ENCODE results near the gene PCNX2.

DNA sequence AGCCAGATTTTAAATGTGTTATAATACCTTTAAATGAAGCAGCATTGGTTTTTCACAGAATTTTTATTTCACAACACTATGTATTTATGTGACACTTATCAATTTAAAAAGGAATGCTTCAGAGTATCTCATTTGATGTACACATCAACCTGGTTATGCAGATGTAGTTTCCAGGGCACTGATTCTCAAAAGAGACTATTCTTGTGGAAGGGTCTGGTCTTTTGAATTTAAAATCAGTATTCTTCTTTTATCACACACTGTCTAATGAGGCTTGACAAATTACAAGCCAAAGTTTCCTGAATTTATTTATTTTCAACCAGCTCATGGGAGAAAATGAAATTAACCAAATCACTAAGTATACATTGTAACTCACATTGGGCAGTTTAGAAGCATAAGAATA lies 257.7 kb downstream of the PCNX2 start:
- TF ChIP-seq RELA (CRISPR knock-in tag; IDR thresholded peaks at IDR 0.05; ENCODE audit: borderline replicate concordance) = no peak
- no peak for TF ChIP-seq SP1 (CRISPR knock-in tag; conservative IDR thresholded peaks at IDR 0.05)
- no peak for TF ChIP-seq CTCF (IDR thresholded peaks at IDR 0.05)
- TF ChIP-seq, protein P1, sequence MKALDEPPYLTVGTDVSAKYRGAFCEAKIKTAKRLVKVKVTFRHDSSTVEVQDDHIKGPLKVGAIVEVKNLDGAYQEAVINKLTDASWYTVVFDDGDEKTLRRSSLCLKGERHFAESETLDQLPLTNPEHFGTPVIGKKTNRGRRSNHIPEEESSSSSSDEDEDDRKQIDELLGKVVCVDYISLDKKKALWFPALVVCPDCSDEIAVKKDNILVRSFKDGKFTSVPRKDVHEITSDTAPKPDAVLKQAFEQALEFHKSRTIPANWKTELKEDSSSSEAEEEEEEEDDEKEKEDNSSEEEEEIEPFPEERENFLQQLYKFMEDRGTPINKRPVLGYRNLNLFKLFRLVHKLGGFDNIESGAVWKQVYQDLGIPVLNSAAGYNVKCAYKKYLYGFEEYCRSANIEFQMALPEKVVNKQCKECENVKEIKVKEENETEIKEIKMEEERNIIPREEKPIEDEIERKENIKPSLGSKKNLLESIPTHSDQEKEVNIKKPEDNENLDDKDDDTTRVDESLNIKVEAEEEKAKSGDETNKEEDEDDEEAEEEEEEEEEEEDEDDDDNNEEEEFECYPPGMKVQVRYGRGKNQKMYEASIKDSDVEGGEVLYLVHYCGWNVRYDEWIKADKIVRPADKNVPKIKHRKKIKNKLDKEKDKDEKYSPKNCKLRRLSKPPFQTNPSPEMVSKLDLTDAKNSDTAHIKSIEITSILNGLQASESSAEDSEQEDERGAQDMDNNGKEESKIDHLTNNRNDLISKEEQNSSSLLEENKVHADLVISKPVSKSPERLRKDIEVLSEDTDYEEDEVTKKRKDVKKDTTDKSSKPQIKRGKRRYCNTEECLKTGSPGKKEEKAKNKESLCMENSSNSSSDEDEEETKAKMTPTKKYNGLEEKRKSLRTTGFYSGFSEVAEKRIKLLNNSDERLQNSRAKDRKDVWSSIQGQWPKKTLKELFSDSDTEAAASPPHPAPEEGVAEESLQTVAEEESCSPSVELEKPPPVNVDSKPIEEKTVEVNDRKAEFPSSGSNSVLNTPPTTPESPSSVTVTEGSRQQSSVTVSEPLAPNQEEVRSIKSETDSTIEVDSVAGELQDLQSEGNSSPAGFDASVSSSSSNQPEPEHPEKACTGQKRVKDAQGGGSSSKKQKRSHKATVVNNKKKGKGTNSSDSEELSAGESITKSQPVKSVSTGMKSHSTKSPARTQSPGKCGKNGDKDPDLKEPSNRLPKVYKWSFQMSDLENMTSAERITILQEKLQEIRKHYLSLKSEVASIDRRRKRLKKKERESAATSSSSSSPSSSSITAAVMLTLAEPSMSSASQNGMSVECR (CRISPR knock-in tag; IDR thresholded peaks at IDR 0.05; ENCODE audit: borderline replicate concordance) = no peak
- TF ChIP-seq ZBTB43 (CRISPR knock-in tag; IDR thresholded peaks at IDR 0.05) = no peak
- TF ChIP-seq MAX (CRISPR knock-in tag; IDR thresholded peaks at IDR 0.05) = no peak
- no peak for TF ChIP-seq ZNF423 (CRISPR knock-in tag; IDR thresholded peaks at IDR 0.05)
- TF ChIP-seq, protein P2, sequence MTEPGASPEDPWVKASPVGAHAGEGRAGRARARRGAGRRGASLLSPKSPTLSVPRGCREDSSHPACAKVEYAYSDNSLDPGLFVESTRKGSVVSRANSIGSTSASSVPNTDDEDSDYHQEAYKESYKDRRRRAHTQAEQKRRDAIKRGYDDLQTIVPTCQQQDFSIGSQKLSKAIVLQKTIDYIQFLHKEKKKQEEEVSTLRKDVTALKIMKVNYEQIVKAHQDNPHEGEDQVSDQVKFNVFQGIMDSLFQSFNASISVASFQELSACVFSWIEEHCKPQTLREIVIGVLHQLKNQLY (CRISPR knock-in tag; IDR thresholded peaks at IDR 0.05) = no peak
- no peak for TF ChIP-seq NFYB (CRISPR knock-in tag; conservative IDR thresholded peaks at IDR 0.05; ENCODE audit: low read depth)
- TF ChIP-seq, protein P3, sequence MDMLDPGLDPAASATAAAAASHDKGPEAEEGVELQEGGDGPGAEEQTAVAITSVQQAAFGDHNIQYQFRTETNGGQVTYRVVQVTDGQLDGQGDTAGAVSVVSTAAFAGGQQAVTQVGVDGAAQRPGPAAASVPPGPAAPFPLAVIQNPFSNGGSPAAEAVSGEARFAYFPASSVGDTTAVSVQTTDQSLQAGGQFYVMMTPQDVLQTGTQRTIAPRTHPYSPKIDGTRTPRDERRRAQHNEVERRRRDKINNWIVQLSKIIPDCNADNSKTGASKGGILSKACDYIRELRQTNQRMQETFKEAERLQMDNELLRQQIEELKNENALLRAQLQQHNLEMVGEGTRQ (CRISPR knock-in tag; IDR thresholded peaks at IDR 0.05) = no peak
- no peak for TF ChIP-seq TCF7 (CRISPR knock-in tag; IDR thresholded peaks at IDR 0.05; ENCODE audit: low read depth)
- no peak for TF ChIP-seq TEAD4 (CRISPR knock-in tag; IDR thresholded peaks at IDR 0.05)

Measured in WTC11 (cell line).